ENCODE results near the gene HSPA1B. TPM values are rescaled to one million over a fixed set of nuclear protein-coding genes. Genes with fewer than 3 reads are reported as not detected.

The HSPA1B gene
- polyA plus RNA-seq, 1 donor from 2014 or later, result 120 TPM

GRCh38 chr6:31782126-31782855, 45.2 kb upstream of the HSPA1B start:
- no peak overlapping the region for H2AFZ ChIP-seq (ENCODE audit: low read depth, low read length)
- no peaks in the 10 kb centered on the region for H4K20me1 ChIP-seq (ENCODE audit: insufficient read depth)
- H3K4me2 ChIP-seq (ENCODE audit: low read length), result no peak overlapping the region
- no peaks in the 10 kb centered on the region for H3K9me2 ChIP-seq (ENCODE audit: insufficient read depth, low read length)
- H3K36me3 ChIP-seq (ENCODE audit: insufficient read depth, low read length), result peaks cover 20% of the 10 kb centered on the region
- H3F3A ChIP-seq (ENCODE audit: insufficient read depth, low read length, poor library complexity, severe bottlenecking), result no peaks in the 10 kb centered on the region
- no peaks in the 10 kb centered on the region for H3K79me2 ChIP-seq (replicated peaks; ENCODE audit: insufficient read depth, low read length)
- TF ChIP-seq EZH2 (IDR thresholded peaks at IDR 0.05; ENCODE audit: borderline replicate concordance, insufficient read depth, low read length, poor library complexity, severe bottlenecking), result no peak
- TF ChIP-seq RAD21 (conservative IDR thresholded peaks at IDR 0.05), result no peak
- TF ChIP-seq, protein P1, sequence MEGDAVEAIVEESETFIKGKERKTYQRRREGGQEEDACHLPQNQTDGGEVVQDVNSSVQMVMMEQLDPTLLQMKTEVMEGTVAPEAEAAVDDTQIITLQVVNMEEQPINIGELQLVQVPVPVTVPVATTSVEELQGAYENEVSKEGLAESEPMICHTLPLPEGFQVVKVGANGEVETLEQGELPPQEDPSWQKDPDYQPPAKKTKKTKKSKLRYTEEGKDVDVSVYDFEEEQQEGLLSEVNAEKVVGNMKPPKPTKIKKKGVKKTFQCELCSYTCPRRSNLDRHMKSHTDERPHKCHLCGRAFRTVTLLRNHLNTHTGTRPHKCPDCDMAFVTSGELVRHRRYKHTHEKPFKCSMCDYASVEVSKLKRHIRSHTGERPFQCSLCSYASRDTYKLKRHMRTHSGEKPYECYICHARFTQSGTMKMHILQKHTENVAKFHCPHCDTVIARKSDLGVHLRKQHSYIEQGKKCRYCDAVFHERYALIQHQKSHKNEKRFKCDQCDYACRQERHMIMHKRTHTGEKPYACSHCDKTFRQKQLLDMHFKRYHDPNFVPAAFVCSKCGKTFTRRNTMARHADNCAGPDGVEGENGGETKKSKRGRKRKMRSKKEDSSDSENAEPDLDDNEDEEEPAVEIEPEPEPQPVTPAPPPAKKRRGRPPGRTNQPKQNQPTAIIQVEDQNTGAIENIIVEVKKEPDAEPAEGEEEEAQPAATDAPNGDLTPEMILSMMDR (IDR thresholded peaks at IDR 0.05; ENCODE audit: poor library complexity, severe bottlenecking), result no peak
- no peak for TF ChIP-seq EP300 (conservative IDR thresholded peaks at IDR 0.05; ENCODE audit: poor library complexity, severe bottlenecking)
- no peak for TF ChIP-seq REST (IDR thresholded peaks at IDR 0.05; ENCODE audit: borderline replicate concordance)
- TF ChIP-seq TAF1 (IDR thresholded peaks at IDR 0.05; ENCODE audit: low read depth), result no peak
- TF ChIP-seq MXI1 (conservative IDR thresholded peaks at IDR 0.05; ENCODE audit: poor library complexity, severe bottlenecking), result no peak
- TF ChIP-seq POLR2AphosphoS5 (IDR thresholded peaks at IDR 0.05), result no peak
- no peak for TF ChIP-seq SMC3 (conservative IDR thresholded peaks at IDR 0.05; ENCODE audit: poor library complexity)
- no peak overlapping the region for H3K27ac ChIP-seq (ENCODE audit: low read length)
- H3K9me3 ChIP-seq (ENCODE audit: low read length), result no peaks in the 10 kb centered on the region
- no peaks in the 10 kb centered on the region for H3K27me3 ChIP-seq (ENCODE audit: insufficient read depth, low read depth, low read length)
- H3K4me3 ChIP-seq (ENCODE audit: low read length), result no peak overlapping the region
- H3K9ac ChIP-seq (ENCODE audit: low read length), result no peak overlapping the region

DNA sequence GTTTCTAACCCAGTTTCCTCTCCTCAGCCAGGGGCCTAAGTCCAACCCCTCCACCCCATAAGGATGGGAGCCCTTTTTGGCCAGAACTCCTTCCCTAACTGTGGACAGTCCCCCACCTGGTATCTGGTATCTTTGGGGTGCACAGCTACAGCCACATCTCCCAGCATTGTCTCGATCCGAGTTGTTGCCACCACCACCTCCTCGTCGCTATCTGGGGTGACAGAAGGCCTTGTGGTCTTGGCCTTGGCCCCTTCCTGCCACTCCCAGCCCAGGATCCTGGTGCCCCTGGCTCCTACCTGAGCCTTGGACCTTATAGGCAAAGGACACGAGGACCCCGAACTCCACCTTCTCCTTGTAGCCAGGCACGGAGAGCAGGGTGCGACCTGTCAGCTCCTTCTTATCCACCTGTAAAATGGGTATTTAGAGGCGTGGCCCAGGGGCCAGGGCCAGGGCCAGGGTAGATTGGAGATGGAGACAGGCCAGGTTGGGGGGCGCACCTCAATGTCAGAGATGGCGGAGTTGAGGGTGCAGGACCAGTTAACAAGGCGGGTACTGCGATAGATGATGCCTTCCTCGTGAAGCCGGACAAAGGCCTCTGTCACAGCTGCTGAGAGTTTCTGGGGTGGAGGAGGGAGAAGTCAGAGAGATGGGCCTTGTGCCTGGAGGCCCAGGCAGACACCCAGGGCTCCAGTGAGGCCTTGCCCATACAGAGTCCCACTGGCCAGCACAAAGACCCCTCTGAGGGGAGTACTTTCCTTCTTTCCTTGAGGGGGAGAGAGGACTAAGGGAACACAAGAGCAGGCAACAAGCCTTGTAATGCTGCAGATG, 43.2 kb upstream of the HSPA1B start:
- no peak overlapping the region for H3K4me3 ChIP-seq (ENCODE audit: low read length)
- no peak overlapping the region for H2AFZ ChIP-seq (ENCODE audit: low read depth, low read length)
- no peak overlapping the region for H3K4me2 ChIP-seq (ENCODE audit: low read length)
- no peak for TF ChIP-seq SMC3 (conservative IDR thresholded peaks at IDR 0.05; ENCODE audit: poor library complexity)
- TF ChIP-seq TAF1 (IDR thresholded peaks at IDR 0.05; ENCODE audit: low read depth), result no peak
- TF ChIP-seq RAD21 (conservative IDR thresholded peaks at IDR 0.05), result no peak
- TF ChIP-seq POLR2AphosphoS5 (IDR thresholded peaks at IDR 0.05), result no peak
- no peak for TF ChIP-seq EP300 (conservative IDR thresholded peaks at IDR 0.05; ENCODE audit: poor library complexity, severe bottlenecking)
- no peak for TF ChIP-seq EZH2 (IDR thresholded peaks at IDR 0.05; ENCODE audit: borderline replicate concordance, insufficient read depth, low read length, poor library complexity, severe bottlenecking)
- no peak for TF ChIP-seq REST (IDR thresholded peaks at IDR 0.05; ENCODE audit: borderline replicate concordance)
- TF ChIP-seq, protein P1 (IDR thresholded peaks at IDR 0.05; ENCODE audit: poor library complexity, severe bottlenecking), result no peak
- TF ChIP-seq MXI1 (conservative IDR thresholded peaks at IDR 0.05; ENCODE audit: poor library complexity, severe bottlenecking), result no peak
- peaks cover 20% of the 10 kb centered on the region for H3K36me3 ChIP-seq (ENCODE audit: insufficient read depth, low read length)
- H3K9ac ChIP-seq (ENCODE audit: low read length), result no peak overlapping the region
- H3K79me2 ChIP-seq (replicated peaks; ENCODE audit: insufficient read depth, low read length), result no peaks in the 10 kb centered on the region
- H3K9me3 ChIP-seq (ENCODE audit: low read length), result no peaks in the 10 kb centered on the region
- H3K27me3 ChIP-seq (ENCODE audit: insufficient read depth, low read depth, low read length), result no peaks in the 10 kb centered on the region
- H4K20me1 ChIP-seq (ENCODE audit: insufficient read depth), result no peaks in the 10 kb centered on the region
- no peak overlapping the region for H3K27ac ChIP-seq (ENCODE audit: low read length)
- H3K9me2 ChIP-seq (ENCODE audit: insufficient read depth, low read length), result no peaks in the 10 kb centered on the region
- H3F3A ChIP-seq (ENCODE audit: insufficient read depth, low read length, poor library complexity, severe bottlenecking), result no peaks in the 10 kb centered on the region

Measured in neural cell (in vitro differentiated cells).